Bronchial epithelial cell (primary cell): ENCODE measurements around the gene CCNK. TPM values are rescaled to one million over a fixed set of nuclear protein-coding genes. Genes with fewer than 3 reads are reported as not detected.

Source experiments
- DNase-seq: peaks from one replicate; pipeline ENCODE4 v3.0.0-alpha.2; 2010; ENCODE audit warnings: low read depth
- FAIRE-seq: peaks from 2 replicates; lab custom pipeline; 2011; peaks lifted over from hg19 to GRCh38; lab: Jason Lieb, UNC
- H3K27me3 ChIP-seq: 2 replicates; pipeline ENCODE4 v1.5.1; 2011; ENCODE audit warnings: low read length; ENCODE audit not compliant: control insufficient read depth, insufficient read depth
- H3K36me3 ChIP-seq: 2 replicates; pipeline ENCODE4 v1.5.1; 2011; ENCODE audit warnings: low read length; ENCODE audit not compliant: control insufficient read depth, insufficient read depth
- H3K4me3 ChIP-seq: 2 replicates; pipeline ENCODE4 v1.5.1; 2011; ENCODE audit warnings: mild to moderate bottlenecking, low read depth, low read length, control low read depth
- CTCF ChIP-seq: IDR thresholded peaks from 2 replicates; pipeline ENCODE4 v1.5.1; 2011; ENCODE audit warnings: mild to moderate bottlenecking, moderate library complexity, low read length, control low read depth, inconsistent platforms; ENCODE audit not compliant: insufficient read depth, severe bottlenecking
- total RNA-seq: library from RNA; depleted of rRNA; stranded (reverse); fragments of >200 nt; gene quantifications from 2 replicates; pipeline ENCODE4 v1.2.1, GENCODE V29; 2014

The CCNK gene
- total RNA-seq, 1 donor from 2014 or later, result 18.4 TPM

DNA sequence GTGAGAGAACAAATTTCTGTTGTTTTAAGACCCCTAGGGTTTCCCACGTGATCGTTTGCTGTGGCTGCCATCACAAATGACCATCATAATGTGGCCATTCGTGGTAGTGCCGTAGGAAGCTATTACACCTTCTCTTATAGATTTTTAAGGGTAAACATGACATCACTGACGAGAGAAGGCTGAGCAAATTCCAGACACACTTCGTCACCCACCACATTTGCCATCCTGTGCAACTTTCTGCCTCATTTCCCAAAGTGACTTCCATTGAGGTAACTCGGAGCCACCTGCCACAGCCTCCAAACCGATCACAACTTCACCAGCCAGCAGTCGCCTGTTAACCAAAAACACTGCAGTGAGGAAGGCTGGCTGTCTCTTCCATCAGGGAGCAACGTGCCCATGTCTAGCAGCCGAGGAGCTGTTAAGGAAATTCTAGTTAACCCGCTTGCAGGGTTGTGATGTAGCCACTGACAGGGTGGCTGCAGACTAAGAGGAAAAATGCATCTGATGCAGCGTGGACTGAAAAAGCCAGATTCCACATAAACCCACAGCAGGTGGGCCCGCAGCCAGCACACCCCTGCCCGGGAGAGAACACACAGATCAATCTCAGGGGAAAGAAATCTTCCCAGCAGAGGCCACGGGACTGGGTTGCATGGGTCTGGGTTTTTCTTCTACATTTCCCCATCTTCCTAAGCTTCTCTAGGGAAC, 78.2 kb downstream of the CCNK start:
- FAIRE-seq, result peak; percentile 62
- Histone ChIP-seq H3K36me3 (no peaks in the 10 kb centered on the region), H3K27me3 (no peaks in the 10 kb centered on the region), H3K4me3 (no peak overlapping the region)
- TF ChIP-seq CTCF, result no peak
- no peak for DNase-seq

- Histone ChIP-seq H3K27me3 (no peaks in the 10 kb centered on the region), H3K4me3 (no peak overlapping the region), H3K36me3 (no peaks in the 10 kb centered on the region)
- FAIRE-seq (no peak), DNase-seq (no peak)
- TF ChIP-seq CTCF, result no peak
Measured at GRCh38 chr14:99560403-99560802, 79.2 kb downstream of the CCNK start.

- no peak for TF ChIP-seq CTCF
- DNase-seq, result no peak
Measured at GRCh38 chr14:99560922-99561683, 79.9 kb downstream of the CCNK start.

GRCh38 chr14:99561864-99562263, 80.7 kb downstream of the CCNK start:
- no peaks in the 10 kb centered on the region for H3K36me3 ChIP-seq
- TF ChIP-seq CTCF, result no peak
- no peak overlapping the region for H3K4me3 ChIP-seq
- FAIRE-seq, result peak; percentile 66
- no peaks in the 10 kb centered on the region for H3K27me3 ChIP-seq
- peak; percentile 46 for DNase-seq

More at GRCh38 chr14:99560922-99561683, 79.9 kb downstream of the CCNK start:
- FAIRE-seq, result peak; percentile 43
- Histone ChIP-seq H3K4me3 (no peak overlapping the region), H3K27me3 (no peaks in the 10 kb centered on the region), H3K36me3 (no peaks in the 10 kb centered on the region)

Other genes with a start within 250 kb of the CCNK start
- 2.9 and 5.3 TPM in 2 replicates for gene BCL11B, start 209.2 kb upstream of the CCNK start, total RNA-seq
- gene SETD3, start 550 bp upstream of the CCNK start, total RNA-seq, result 54.9 and 66.6 TPM in 2 replicates
- gene CCDC85C, start 122.8 kb downstream of the CCNK start, total RNA-seq, result 24.8 and 26.6 TPM in 2 replicates
- 0.53 and 1.2 TPM in 2 replicates for gene HHIPL1, start 163.7 kb downstream of the CCNK start, total RNA-seq
- 0.13 TPM in 1 of 2 replicates, not detected in the other for gene CYP46A1, start 202.9 kb downstream of the CCNK start, total RNA-seq